ENCODE measurements around the gene TSPAN5.

GRCh38 chr4:98423009-98423408 is 235.4 kb downstream of the TSPAN5 start:
- TF ChIP-seq CTCF (conservative IDR thresholded peaks at IDR 0.05; ENCODE audit: low read depth, low read length) = no peak
- no peak for TF ChIP-seq EZH2phosphoT487 (IDR thresholded peaks at IDR 0.05; ENCODE audit: borderline replicate concordance, low read length)
- TF ChIP-seq EZH2 (IDR thresholded peaks at IDR 0.05; ENCODE audit: low read length, unreplicated experiment) = no peak
